ENCODE results near the gene CFAP91.

Gene CFAP91

GRCh38 chr3:119662604-119663373 lies 40.0 kb upstream of the CFAP91 start:
- peak; percentile 55 for DNase-seq (ENCODE audit: low read depth)
- peak; percentile 34 for TF ChIP-seq CTCF (conservative IDR thresholded peaks at IDR 0.05; ENCODE audit: low read length)
- no peak overlapping the region for H3K4me3 ChIP-seq (ENCODE audit: low read length)

- TF ChIP-seq CTCF (conservative IDR thresholded peaks at IDR 0.05; ENCODE audit: low read length): no peak
- H3K4me3 ChIP-seq (ENCODE audit: low read length): no peak overlapping the region
- peak; percentile 27 for DNase-seq (ENCODE audit: low read depth)
Measured at GRCh38 chr3:119663885-119664284, 38.9 kb upstream of the CFAP91 start.

GRCh38 chr3:119664370-119664769 lies 38.5 kb upstream of the CFAP91 start:
- TF ChIP-seq CTCF (conservative IDR thresholded peaks at IDR 0.05; ENCODE audit: low read length): no peak
- no peak overlapping the region for H3K4me3 ChIP-seq (ENCODE audit: low read length)
- no peak for DNase-seq (ENCODE audit: low read depth)

- TF ChIP-seq CTCF (conservative IDR thresholded peaks at IDR 0.05; ENCODE audit: low read length): no peak
- DNase-seq (ENCODE audit: low read depth): no peak
- no peak overlapping the region for H3K4me3 ChIP-seq (ENCODE audit: low read length)
Measured at GRCh38 chr3:119664850-119665379, 37.9 kb upstream of the CFAP91 start.

GRCh38 chr3:119665954-119666559 lies 36.8 kb upstream of the CFAP91 start:
- no peak for TF ChIP-seq CTCF (conservative IDR thresholded peaks at IDR 0.05; ENCODE audit: low read length)
- no peak for DNase-seq (ENCODE audit: low read depth)
- H3K4me3 ChIP-seq (ENCODE audit: low read length): no peak overlapping the region

GRCh38 chr3:119669906-119670570 lies 32.8 kb upstream of the CFAP91 start:
- H3K4me3 ChIP-seq (ENCODE audit: low read length): no peak overlapping the region
- DNase-seq (ENCODE audit: low read depth): no peak
- no peak for TF ChIP-seq CTCF (conservative IDR thresholded peaks at IDR 0.05; ENCODE audit: low read length)
